Epidermal melanocyte (primary cell): ENCODE data around the gene OGFR.
A peak's percentile ranks its signal among the peaks of the same experiment; 100 is the strongest.

ENCODE experiments used
- DNase-seq: peaks from one replicate; pipeline ENCODE4 v3.0.0; 2011; ENCODE audit warnings: low spot score; ENCODE audit not compliant: insufficient read length

The OGFR gene

GRCh38 chr20:62860391-62860923 is 55.8 kb downstream of the OGFR start:
- no peak for DNase-seq

- DNase-seq = no peak
Measured at GRCh38 chr20:62860924-62861691, 56.5 kb downstream of the OGFR start.

- DNase-seq = peak; percentile 69
Measured at GRCh38 chr20:62861726-62862336, 57.2 kb downstream of the OGFR start, which contains the start of gene TCFL5. Gene TCFL5, minus strand, starts transcription at chr20:62861822. Its CDS starts 152 bp downstream, at chr20:62861670.
